ENCODE measurements around the gene MYL9. TPM values are rescaled to one million over a fixed set of nuclear protein-coding genes. Genes with fewer than 3 reads are reported as not detected.
A peak's percentile ranks its signal among the peaks of the same experiment; 100 is the strongest.

The MYL9 gene
- total and polyA plus RNA-seq, 2 donors (not counting 1 experiment from before 2014, with no cell fraction given), result 25.4 to 457 TPM

GRCh38 chr20:36532822-36533221 is 8.5 kb upstream of the MYL9 start:
- Histone ChIP-seq H3K79me2 (ENCODE audit: control insufficient read depth, insufficient read depth, low read length) (no peaks in the 10 kb centered on the region), H3K27me3 (ENCODE audit: control insufficient read depth, insufficient read depth, low read length) (no peaks in the 10 kb centered on the region), H3K4me2 (ENCODE audit: extremely low read depth, insufficient read depth, low read length) (no peak overlapping the region), H3K9me3 (ENCODE audit: control insufficient read depth, insufficient read depth, low read depth, low read length) (no peaks in the 10 kb centered on the region), H3K4me1 (ENCODE audit: control insufficient read depth, extremely low read depth, insufficient read depth, low read length) (no peaks in the 10 kb centered on the region), H3K4me3 (replicated peaks in 1 of 4; ENCODE audit: control extremely low read depth in 1 of 4, insufficient read depth in 1 of 4, low read depth in 3 of 4, low read length in 4 of 4) (no peak overlapping the region), H3K27ac (ENCODE audit: insufficient read depth, low read length) (no peak overlapping the region), H2AFZ (ENCODE audit: low read length) (no peak overlapping the region), H4K20me1 (ENCODE audit: control insufficient read depth, extremely low read depth, insufficient read depth, low read length) (no peaks in the 10 kb centered on the region), H3K36me3 (ENCODE audit: control insufficient read depth, insufficient read depth, low read length) (peaks cover 9% of the 10 kb centered on the region), H3K9ac (ENCODE audit: insufficient read depth, low read length) (no peak overlapping the region)
- no peak for DNase-seq (ENCODE audit: low read depth in 2 of 2)
- TF ChIP-seq CTCF (conservative IDR thresholded peaks at IDR 0.05 in 1 of 2, IDR thresholded peaks at IDR 0.05 in 1 of 2; ENCODE audit: low read depth in 1 of 2, low read length in 2 of 2) (no peak), EZH2 (IDR thresholded peaks at IDR 0.05; ENCODE audit: low read length, missing control alignments) (no peak)

- Histone ChIP-seq H3K4me2 (ENCODE audit: extremely low read depth, insufficient read depth, low read length) (no peak overlapping the region), H3K9ac (ENCODE audit: insufficient read depth, low read length) (no peak overlapping the region), H2AFZ (ENCODE audit: low read length) (no peak overlapping the region), H3K9me3 (ENCODE audit: control insufficient read depth, insufficient read depth, low read depth, low read length) (no peaks in the 10 kb centered on the region), H3K27me3 (ENCODE audit: control insufficient read depth, insufficient read depth, low read length) (no peaks in the 10 kb centered on the region), H3K4me3 (replicated peaks in 1 of 4; ENCODE audit: control extremely low read depth in 1 of 4, insufficient read depth in 1 of 4, low read depth in 3 of 4, low read length in 4 of 4) (no peak overlapping the region), H3K4me1 (ENCODE audit: control insufficient read depth, extremely low read depth, insufficient read depth, low read length) (peaks cover 9% of the 10 kb centered on the region), H3K36me3 (ENCODE audit: control insufficient read depth, insufficient read depth, low read length) (no peaks in the 10 kb centered on the region), H4K20me1 (ENCODE audit: control insufficient read depth, extremely low read depth, insufficient read depth, low read length) (no peaks in the 10 kb centered on the region), H3K27ac (ENCODE audit: insufficient read depth, low read length) (no peak overlapping the region), H3K79me2 (ENCODE audit: control insufficient read depth, insufficient read depth, low read length) (peaks cover 18% of the 10 kb centered on the region)
- TF ChIP-seq EZH2 (IDR thresholded peaks at IDR 0.05; ENCODE audit: low read length, missing control alignments) (no peak), CTCF (conservative IDR thresholded peaks at IDR 0.05 in 1 of 2, IDR thresholded peaks at IDR 0.05 in 1 of 2; ENCODE audit: low read depth in 1 of 2, low read length in 2 of 2) (no peak)
- DNase-seq (ENCODE audit: low read depth in 2 of 2), result peak; percentile 65 to 81
Measured at GRCh38 chr20:36538026-36538722, 3.1 kb upstream of the MYL9 start.

DNA sequence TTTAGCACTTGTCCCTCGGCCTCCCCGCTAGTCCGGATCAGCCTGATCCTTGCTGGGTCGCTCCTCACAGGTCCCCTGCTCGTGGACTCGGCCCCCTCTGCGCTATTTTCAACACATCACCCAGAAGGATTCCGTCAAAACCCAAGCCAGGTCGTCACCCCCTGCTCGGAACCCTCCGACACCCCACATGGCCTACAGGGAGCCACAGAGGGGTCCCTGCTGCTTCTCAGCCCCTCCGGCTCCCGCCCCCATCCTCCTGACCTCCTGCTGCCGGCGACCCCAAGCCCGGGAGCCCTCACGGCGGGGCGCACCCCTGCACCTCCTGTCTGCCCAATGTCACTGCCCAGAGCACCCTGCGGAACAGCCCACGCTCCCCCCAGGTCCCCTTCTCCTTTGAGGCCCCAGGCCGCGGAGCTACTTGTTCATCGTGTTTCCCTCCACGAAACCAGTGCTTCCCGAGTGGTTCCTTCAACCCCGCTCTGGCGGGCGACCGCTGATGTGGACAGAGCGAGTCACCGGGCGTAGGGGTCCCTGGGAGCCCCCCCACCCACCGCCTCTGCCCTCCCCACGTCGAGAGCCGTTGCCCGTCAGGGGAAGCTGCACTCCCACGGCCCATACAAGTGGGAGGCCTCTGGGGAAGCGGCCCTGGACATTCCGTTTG is 638 bp upstream of the MYL9 start:
- Histone ChIP-seq H3K9me3 (ENCODE audit: control insufficient read depth, insufficient read depth, low read depth, low read length) (no peaks in the 10 kb centered on the region), H3K27ac (ENCODE audit: insufficient read depth, low read length) (peak overlapping the region; percentile 29)

More for the DNA sequence above, 638 bp upstream of the MYL9 start:
- no peaks in the 10 kb centered on the region for H4K20me1 ChIP-seq (ENCODE audit: control insufficient read depth, extremely low read depth, insufficient read depth, low read length)
- H2AFZ ChIP-seq (ENCODE audit: low read length), result peak overlapping the region; percentile 24
- no peak for DNase-seq (ENCODE audit: low read depth in 2 of 2)
- H3K4me3 ChIP-seq (replicated peaks in 1 of 4; ENCODE audit: control extremely low read depth in 1 of 4, insufficient read depth in 1 of 4, low read depth in 3 of 4, low read length in 4 of 4), result peak overlapping the region in 2 of 4 experiments; percentile 89 to 98
- no peaks in the 10 kb centered on the region for H3K27me3 ChIP-seq (ENCODE audit: control insufficient read depth, insufficient read depth, low read length)
- H3K79me2 ChIP-seq (ENCODE audit: control insufficient read depth, insufficient read depth, low read length), result peaks cover 36% of the 10 kb centered on the region
- H3K9ac ChIP-seq (ENCODE audit: insufficient read depth, low read length), result peak overlapping the region; percentile 91
- peaks cover 25% of the 10 kb centered on the region for H3K4me1 ChIP-seq (ENCODE audit: control insufficient read depth, extremely low read depth, insufficient read depth, low read length)
- TF ChIP-seq CTCF (conservative IDR thresholded peaks at IDR 0.05 in 1 of 2, IDR thresholded peaks at IDR 0.05 in 1 of 2; ENCODE audit: low read depth in 1 of 2, low read length in 2 of 2) (no peak), EZH2 (IDR thresholded peaks at IDR 0.05; ENCODE audit: low read length, missing control alignments) (no peak)
- peak overlapping the region; percentile 73 for H3K4me2 ChIP-seq (ENCODE audit: extremely low read depth, insufficient read depth, low read length)
- peaks cover 3% of the 10 kb centered on the region for H3K36me3 ChIP-seq (ENCODE audit: control insufficient read depth, insufficient read depth, low read length)

Data from fibroblast of lung (primary cell).